ENCODE measurements around the gene USP32. TPM values are rescaled to one million over a fixed set of nuclear protein-coding genes. Genes with fewer than 3 reads are reported as not detected.

The USP32 gene
- total and polyA plus RNA-seq, 2 of the 8 experiments (the other 6 are each of a cell fraction or from before 2014, with no cell fraction given): 29.6 to 112 TPM

- no peak overlapping the region for H2BK20ac ChIP-seq (ENCODE audit: low read length)
- no peaks in the 10 kb centered on the region for H3K36me3 ChIP-seq (ENCODE audit: control insufficient read depth in 2 of 4, insufficient read depth in 4 of 4, low read length in 3 of 4)
- no peak overlapping the region for H2AK5ac ChIP-seq (ENCODE audit: low read depth, low read length)
- no peaks in the 10 kb centered on the region for H3K23me2 ChIP-seq (ENCODE audit: low read depth, low read length)
- H3K56ac ChIP-seq (replicated peaks; ENCODE audit: insufficient read length, low read depth, low read length): no peak overlapping the region
- no peaks in the 10 kb centered on the region for H3K79me2 ChIP-seq (ENCODE audit: control insufficient read depth in 1 of 2, insufficient read depth in 2 of 2, low read length in 2 of 2)
- no peak overlapping the region for H4K5ac ChIP-seq (ENCODE audit: insufficient read length, low read depth, low read length)
- no peaks in the 10 kb centered on the region for H3K27me3 ChIP-seq (replicated peaks in 1 of 4; ENCODE audit: control insufficient read depth in 3 of 4, extremely low read depth in 1 of 4, insufficient read depth in 3 of 4, low read length in 3 of 4)
- 87% methylated on average over 3 of the region's 3 CpGs; no CpG with 5 or more reads in 1 of the 2 experiments for WGBS, 2 experiments (ENCODE audit: extremely low coverage in 1 of 2, insufficient coverage in 1 of 2, insufficient read length in 1 of 2, insufficient replicate concordance in 2 of 2, low coverage in 1 of 2, low lambda C conversion rate in 2 of 2, missing lambda C conversion rate in 1 of 2)
- FAIRE-seq: no peak
- no peak overlapping the region for H3K4me3 ChIP-seq (ENCODE audit: extremely low read depth in 1 of 4, insufficient read depth in 2 of 4, low read depth in 3 of 4, low read length in 4 of 4)
- H3K4me1 ChIP-seq (replicated peaks in 1 of 4; ENCODE audit: control insufficient read depth in 3 of 4, insufficient read depth in 4 of 4, low read length in 3 of 4): no peaks in the 10 kb centered on the region
- H4K8ac ChIP-seq (ENCODE audit: extremely low read depth, insufficient read depth, low read length): no peak overlapping the region
- ChIA-PET CTCF (ENCODE audit: partially characterized antibody) (interaction anchor here (1.1 to 1.5 kb wide), 7 partner anchors 9 to 266 kb away, joined by 3 to 7 read pairs (median 4); partner anchors contain the start of gene CHCT1), POLR2A (ENCODE audit: partially characterized antibody) (no interaction called here)
- no peak overlapping the region for H3K4me2 ChIP-seq (ENCODE audit: insufficient read depth in 1 of 2, low read depth in 2 of 2, low read length in 2 of 2)
- no peak for DNase-seq (ENCODE audit: low read depth in 1 of 2, low spot score in 2 of 2)
- H2BK15ac ChIP-seq (ENCODE audit: low read length): no peak overlapping the region
- H2AFZ ChIP-seq (ENCODE audit: low read length): no peak overlapping the region
- H3K27ac ChIP-seq (ENCODE audit: low read depth, low read length): no peak overlapping the region
- H4K91ac ChIP-seq (replicated peaks; ENCODE audit: insufficient read length, low read length): no peak overlapping the region
- H3K79me1 ChIP-seq (ENCODE audit: low read depth, low read length): no peaks in the 10 kb centered on the region
- H3K9me3 ChIP-seq (ENCODE audit: insufficient read depth in 2 of 2, low read depth in 1 of 2, low read length in 1 of 2): peaks cover 0 to 5% of the 10 kb centered on the region in 2 experiments; a peak in 1 of 4 replicates
- H2BK120ac ChIP-seq (replicated peaks; ENCODE audit: low read depth, low read length): no peak overlapping the region
- H3K4ac ChIP-seq (replicated peaks; ENCODE audit: insufficient read length, low read depth, low read length): no peak overlapping the region
- no peak overlapping the region for H2BK12ac ChIP-seq (ENCODE audit: low read depth, low read length)
- H3K9ac ChIP-seq (replicated peaks in 1 of 4; ENCODE audit: extremely low read depth in 1 of 4, low read depth in 3 of 4, low read length in 3 of 4): no peak overlapping the region
- no peak overlapping the region for H3K18ac ChIP-seq (ENCODE audit: extremely low read depth, low read length)
- no peak overlapping the region for H3K23ac ChIP-seq (ENCODE audit: insufficient read length)
- H3K14ac ChIP-seq (ENCODE audit: insufficient read length): no peak overlapping the region
- no peaks in the 10 kb centered on the region for H4K20me1 ChIP-seq (replicated peaks in 1 of 2; ENCODE audit: control insufficient read depth in 1 of 2, insufficient read depth in 2 of 2, low read length in 2 of 2)
- no peak overlapping the region for H2BK5ac ChIP-seq (ENCODE audit: low read depth, low read length)
- TF ChIP-seq EGR1 (IDR thresholded peaks at IDR 0.05; ENCODE audit: borderline replicate concordance, low read depth, low read length) (no peak), MAFK (IDR thresholded peaks at IDR 0.05; ENCODE audit: low read depth, low read length) (no peak), PHF8 (conservative IDR thresholded peaks at IDR 0.05; ENCODE audit: low read depth, low read length) (no peak), JUND (IDR thresholded peaks at IDR 0.05; ENCODE audit: low read length) (no peak)
Measured at GRCh38 chr17:60406887-60407286, 15.0 kb upstream of the USP32 start.
